ENCODE measurements around the gene CDKN1A.

DNA sequence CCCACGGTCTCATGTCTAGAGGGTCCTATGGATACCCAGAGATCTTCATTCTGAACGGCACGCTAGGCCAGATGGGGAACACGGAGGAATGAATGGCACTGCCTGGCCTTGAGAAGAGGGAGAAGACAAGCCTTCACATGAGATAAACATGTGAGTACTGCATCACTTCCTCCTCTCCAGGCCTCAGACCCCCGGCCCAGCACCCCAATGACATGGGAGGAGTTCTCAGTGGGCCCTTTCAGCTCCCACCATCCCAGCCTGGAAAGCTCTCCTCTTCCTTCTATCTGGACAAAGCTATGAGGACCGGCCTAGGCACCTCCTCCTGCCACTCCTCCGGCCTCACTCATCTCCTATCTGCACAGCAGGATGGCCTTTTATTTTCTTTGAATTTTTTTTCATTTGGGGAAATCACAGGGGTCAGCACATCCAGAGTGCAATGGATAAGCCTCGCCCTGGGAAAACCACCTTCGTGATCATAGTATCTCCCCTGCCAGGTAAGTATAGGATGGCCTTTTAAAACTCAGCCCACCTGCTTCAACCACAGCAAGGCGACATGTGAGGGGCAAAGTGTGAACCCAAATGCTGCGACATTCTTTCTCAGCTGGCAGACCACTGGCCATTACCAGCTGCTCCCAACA lies 39.2 kb upstream of the CDKN1A start:
- TF ChIP-seq CTCF (IDR thresholded peaks at IDR 0.05 in 4 of 5, conservative IDR thresholded peaks at IDR 0.05 in 1 of 5) (no peak), POLR2A (IDR thresholded peaks at IDR 0.05) (no peak)
